Measurements from ENCODE around the gene FLRT1.

The FLRT1 gene

DNA sequence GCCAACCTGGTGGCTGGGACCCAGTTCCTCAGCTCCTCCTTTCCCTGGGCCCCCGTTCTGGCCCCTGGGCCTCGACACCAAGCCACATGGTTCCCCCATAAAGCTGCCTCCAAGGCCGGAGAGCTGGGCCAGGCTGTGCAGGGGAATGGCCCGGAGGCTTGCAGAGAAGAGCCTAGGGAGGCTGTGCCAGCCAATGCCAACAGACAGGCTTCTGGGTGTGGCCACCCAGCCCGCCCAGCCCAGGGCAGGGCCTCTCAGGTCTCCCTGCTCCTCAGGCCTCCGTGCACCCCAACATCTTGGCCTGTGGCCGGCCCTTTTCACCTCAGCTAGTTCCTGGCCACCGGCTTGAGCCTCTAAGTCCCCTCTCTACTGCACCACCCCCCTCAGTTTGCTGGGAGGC, 17.4 kb upstream of the FLRT1 start:
- Histone ChIP-seq H3K9me2 (replicated peaks; ENCODE audit: insufficient read depth, low read length) (no peaks in the 10 kb centered on the region), H3K4me3 (ENCODE audit: insufficient read depth, low read length, poor library complexity, severe bottlenecking) (no peak overlapping the region), H2AFZ (ENCODE audit: low read depth, low read length, severe bottlenecking) (no peak overlapping the region), H3K4me2 (ENCODE audit: low read depth, low read length, poor library complexity, severe bottlenecking) (no peak overlapping the region), H3K9ac (ENCODE audit: low read length) (no peak overlapping the region), H3K27me3 (ENCODE audit: low read length) (no peaks in the 10 kb centered on the region), H3K9me3 (ENCODE audit: insufficient read depth, low read length) (no peaks in the 10 kb centered on the region), H4K20me1 (ENCODE audit: low read depth, low read length) (no peaks in the 10 kb centered on the region), H3K27ac (ENCODE audit: low read depth, low read length) (no peak overlapping the region), H3F3A (ENCODE audit: insufficient read depth) (no peaks in the 10 kb centered on the region), H3K36me3 (ENCODE audit: low read length) (no peaks in the 10 kb centered on the region), H3K79me2 (ENCODE audit: insufficient read depth, low read length) (no peaks in the 10 kb centered on the region)
- TF ChIP-seq, protein P1, sequence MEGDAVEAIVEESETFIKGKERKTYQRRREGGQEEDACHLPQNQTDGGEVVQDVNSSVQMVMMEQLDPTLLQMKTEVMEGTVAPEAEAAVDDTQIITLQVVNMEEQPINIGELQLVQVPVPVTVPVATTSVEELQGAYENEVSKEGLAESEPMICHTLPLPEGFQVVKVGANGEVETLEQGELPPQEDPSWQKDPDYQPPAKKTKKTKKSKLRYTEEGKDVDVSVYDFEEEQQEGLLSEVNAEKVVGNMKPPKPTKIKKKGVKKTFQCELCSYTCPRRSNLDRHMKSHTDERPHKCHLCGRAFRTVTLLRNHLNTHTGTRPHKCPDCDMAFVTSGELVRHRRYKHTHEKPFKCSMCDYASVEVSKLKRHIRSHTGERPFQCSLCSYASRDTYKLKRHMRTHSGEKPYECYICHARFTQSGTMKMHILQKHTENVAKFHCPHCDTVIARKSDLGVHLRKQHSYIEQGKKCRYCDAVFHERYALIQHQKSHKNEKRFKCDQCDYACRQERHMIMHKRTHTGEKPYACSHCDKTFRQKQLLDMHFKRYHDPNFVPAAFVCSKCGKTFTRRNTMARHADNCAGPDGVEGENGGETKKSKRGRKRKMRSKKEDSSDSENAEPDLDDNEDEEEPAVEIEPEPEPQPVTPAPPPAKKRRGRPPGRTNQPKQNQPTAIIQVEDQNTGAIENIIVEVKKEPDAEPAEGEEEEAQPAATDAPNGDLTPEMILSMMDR (IDR thresholded peaks at IDR 0.05; ENCODE audit: insufficient read depth, low read length, poor library complexity, severe bottlenecking) = no peak

DNA sequence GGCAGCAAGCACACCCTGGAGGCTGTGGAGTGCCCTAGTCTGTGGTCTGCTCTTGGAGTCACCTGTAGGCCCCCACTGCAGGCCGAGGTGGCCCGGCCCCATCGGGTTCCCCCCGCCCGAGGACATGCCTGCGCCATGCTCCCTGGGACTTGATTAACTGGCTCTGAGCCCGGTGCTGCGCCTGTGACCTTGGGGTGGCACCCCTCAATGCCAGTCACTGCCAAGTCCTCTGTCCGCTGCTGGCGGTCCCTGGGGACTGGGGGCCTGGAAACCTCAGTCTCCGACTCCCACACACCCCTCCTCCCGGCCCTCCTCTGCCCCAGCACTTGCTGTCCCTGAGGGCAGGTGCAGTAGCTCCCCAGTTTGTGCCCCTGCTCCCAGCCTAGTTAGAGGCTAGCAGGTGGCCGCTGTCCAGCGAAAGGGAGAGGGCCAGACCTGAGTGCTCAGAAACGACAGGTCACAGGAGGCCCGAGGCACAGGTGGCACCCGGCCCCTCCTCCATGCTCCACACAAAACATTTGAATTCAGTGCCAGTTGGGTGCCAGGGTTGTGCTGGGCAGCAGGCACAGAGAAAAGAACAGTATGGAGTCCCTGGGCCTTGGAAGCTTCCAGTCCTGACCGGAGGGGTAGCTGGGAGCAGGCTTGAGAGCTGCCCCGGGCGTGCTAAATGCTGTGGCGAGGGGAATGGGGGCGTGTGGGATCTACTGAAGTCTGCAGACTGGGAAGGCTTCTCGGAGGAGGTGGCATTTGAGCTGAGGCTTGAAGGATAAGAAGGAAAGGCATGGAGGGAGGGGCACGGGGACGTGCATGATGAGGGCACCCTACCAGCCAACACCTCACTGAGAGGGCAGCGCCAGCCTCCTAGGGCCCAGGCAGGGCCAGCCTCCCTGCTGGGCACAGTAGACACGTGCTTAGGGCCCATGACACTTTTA, 16.4 kb upstream of the FLRT1 start:
- Histone ChIP-seq H3K9me3 (ENCODE audit: insufficient read depth, low read length) (no peaks in the 10 kb centered on the region), H3K9ac (ENCODE audit: low read length) (no peak overlapping the region), H3F3A (ENCODE audit: insufficient read depth) (no peaks in the 10 kb centered on the region), H4K20me1 (ENCODE audit: low read depth, low read length) (no peaks in the 10 kb centered on the region), H3K27me3 (ENCODE audit: low read length) (no peaks in the 10 kb centered on the region), H3K27ac (ENCODE audit: low read depth, low read length) (no peak overlapping the region), H3K4me3 (ENCODE audit: insufficient read depth, low read length, poor library complexity, severe bottlenecking) (no peak overlapping the region), H3K79me2 (ENCODE audit: insufficient read depth, low read length) (no peaks in the 10 kb centered on the region), H3K4me2 (ENCODE audit: low read depth, low read length, poor library complexity, severe bottlenecking) (no peak overlapping the region), H3K9me2 (replicated peaks; ENCODE audit: insufficient read depth, low read length) (no peaks in the 10 kb centered on the region), H3K36me3 (ENCODE audit: low read length) (no peaks in the 10 kb centered on the region), H2AFZ (ENCODE audit: low read depth, low read length, severe bottlenecking) (no peak overlapping the region)
- no peak for TF ChIP-seq EZH2phosphoT487 (conservative IDR thresholded peaks at IDR 0.05; ENCODE audit: low read length)
- TF ChIP-seq, protein P1 (IDR thresholded peaks at IDR 0.05; ENCODE audit: insufficient read depth, low read length, poor library complexity, severe bottlenecking) = no peak

DNA sequence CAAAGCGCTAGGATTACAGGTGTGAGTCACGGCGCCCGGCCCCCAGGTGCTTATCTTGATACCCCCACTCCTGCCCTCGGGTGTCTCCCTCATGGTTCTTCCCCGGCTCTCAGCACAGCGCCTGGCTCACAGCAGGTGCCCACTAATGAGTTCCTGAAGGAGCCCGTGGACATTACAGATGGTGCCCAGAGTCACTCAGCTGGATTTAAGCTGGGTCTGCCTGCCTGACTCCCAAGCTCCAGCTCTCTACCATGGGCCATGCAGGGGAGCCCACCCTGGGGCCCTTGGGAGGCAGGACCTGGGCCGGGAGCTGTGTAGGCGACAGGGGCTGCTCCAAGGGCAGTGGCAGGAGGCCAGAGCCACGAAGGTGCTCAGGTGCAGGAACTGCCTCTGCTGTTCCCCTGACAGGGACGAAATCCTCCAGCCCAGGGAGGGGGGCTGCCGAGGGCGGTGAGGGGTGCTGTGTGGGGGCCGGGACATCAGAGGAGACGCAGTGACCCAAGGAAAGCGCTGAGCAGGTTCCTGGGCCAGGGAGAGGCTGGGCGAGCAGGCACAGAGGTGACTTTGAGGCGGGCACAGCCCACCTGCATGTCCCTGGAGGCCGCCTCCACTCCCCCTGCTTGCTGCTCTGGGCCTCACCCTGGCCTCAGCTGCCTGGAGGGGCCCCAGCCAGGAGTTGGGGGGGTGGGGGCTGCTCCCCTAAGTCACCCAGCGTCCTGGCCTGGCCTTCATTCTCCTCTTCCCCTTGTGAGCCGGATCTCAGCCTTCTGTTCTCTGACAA, 14.6 kb upstream of the FLRT1 start:
- Histone ChIP-seq H3F3A (ENCODE audit: insufficient read depth) (no peaks in the 10 kb centered on the region), H3K4me2 (ENCODE audit: low read depth, low read length, poor library complexity, severe bottlenecking) (no peak overlapping the region), H3K36me3 (ENCODE audit: low read length) (no peaks in the 10 kb centered on the region), H3K79me2 (ENCODE audit: insufficient read depth, low read length) (no peaks in the 10 kb centered on the region), H4K20me1 (ENCODE audit: low read depth, low read length) (no peaks in the 10 kb centered on the region), H3K27ac (ENCODE audit: low read depth, low read length) (no peak overlapping the region), H3K9me2 (replicated peaks; ENCODE audit: insufficient read depth, low read length) (no peaks in the 10 kb centered on the region), H3K4me3 (ENCODE audit: insufficient read depth, low read length, poor library complexity, severe bottlenecking) (no peak overlapping the region), H3K27me3 (ENCODE audit: low read length) (no peaks in the 10 kb centered on the region), H2AFZ (ENCODE audit: low read depth, low read length, severe bottlenecking) (no peak overlapping the region), H3K9me3 (ENCODE audit: insufficient read depth, low read length) (no peaks in the 10 kb centered on the region), H3K9ac (ENCODE audit: low read length) (no peak overlapping the region)
- TF ChIP-seq, protein P1 (IDR thresholded peaks at IDR 0.05; ENCODE audit: insufficient read depth, low read length, poor library complexity, severe bottlenecking) = no peak
- TF ChIP-seq EZH2phosphoT487 (conservative IDR thresholded peaks at IDR 0.05; ENCODE audit: low read length) = no peak

Measured in SU-DHL-6 (cell line).